PC-9 (cell line): ENCODE results near the gene RACK1.

Experiments
- EZH2 ChIP-seq: fragments of 200-600 bp; sonication (generic); IDR thresholded peaks from 2 replicates; pipeline ENCODE4 v1.8.0; 2017; ENCODE audit warnings: antibody characterized with exemption, low read depth
- TF ChIP-seq, protein P1 (sequence below): fragments of 200-600 bp; sonication (generic); conservative IDR thresholded peaks from 2 replicates; pipeline ENCODE4 v1.6.1; 2017; ENCODE audit warnings: mixed run types, antibody characterized with exemption, mild to moderate bottlenecking, moderate library complexity

DNA sequence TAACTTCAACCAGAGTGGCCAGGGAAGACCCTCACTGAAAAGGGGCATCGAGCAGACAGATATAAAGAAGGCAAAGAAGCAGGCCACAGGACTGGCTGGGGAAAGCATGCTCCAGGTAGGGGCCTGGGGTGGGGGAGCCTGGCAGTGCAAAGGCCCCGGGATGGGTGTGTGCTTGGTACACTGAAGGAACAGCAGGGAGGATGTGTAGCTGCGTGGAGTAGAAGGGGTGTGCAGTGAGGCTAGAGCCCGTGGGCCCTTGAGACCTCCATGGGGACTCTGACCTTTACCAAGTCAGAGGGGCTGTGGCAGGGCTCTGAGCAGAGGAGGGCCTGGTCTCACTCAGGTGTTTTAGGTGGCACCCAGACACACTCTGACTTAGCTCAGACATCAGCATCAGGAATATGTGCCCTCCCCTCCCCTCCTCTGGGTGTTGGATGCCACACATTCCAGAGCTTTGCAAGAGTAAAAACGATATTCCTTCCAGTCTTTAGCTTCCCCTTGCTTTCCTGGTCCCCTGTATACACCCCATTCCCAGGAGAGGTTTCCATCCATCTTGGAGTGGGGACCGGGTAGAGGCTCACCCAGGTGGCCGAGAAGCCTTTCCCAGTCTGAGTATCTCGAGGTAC lies 46.3 kb downstream of the RACK1 start:
- TF ChIP-seq, protein P1, sequence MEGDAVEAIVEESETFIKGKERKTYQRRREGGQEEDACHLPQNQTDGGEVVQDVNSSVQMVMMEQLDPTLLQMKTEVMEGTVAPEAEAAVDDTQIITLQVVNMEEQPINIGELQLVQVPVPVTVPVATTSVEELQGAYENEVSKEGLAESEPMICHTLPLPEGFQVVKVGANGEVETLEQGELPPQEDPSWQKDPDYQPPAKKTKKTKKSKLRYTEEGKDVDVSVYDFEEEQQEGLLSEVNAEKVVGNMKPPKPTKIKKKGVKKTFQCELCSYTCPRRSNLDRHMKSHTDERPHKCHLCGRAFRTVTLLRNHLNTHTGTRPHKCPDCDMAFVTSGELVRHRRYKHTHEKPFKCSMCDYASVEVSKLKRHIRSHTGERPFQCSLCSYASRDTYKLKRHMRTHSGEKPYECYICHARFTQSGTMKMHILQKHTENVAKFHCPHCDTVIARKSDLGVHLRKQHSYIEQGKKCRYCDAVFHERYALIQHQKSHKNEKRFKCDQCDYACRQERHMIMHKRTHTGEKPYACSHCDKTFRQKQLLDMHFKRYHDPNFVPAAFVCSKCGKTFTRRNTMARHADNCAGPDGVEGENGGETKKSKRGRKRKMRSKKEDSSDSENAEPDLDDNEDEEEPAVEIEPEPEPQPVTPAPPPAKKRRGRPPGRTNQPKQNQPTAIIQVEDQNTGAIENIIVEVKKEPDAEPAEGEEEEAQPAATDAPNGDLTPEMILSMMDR: no peak
- no peak for TF ChIP-seq EZH2
